Hypothalamus (tissue), 51 donors: ENCODE data around the gene TAF1C.
A peak's percentile ranks its signal among the peaks of the same experiment; 100 is the strongest.

Experiments used
- DNase-seq, 51 donors: peaks; one replicate each; lab custom pipeline; 2025; lab: John Stamatoyannopoulos, UW

TAF1C gene

DNA sequence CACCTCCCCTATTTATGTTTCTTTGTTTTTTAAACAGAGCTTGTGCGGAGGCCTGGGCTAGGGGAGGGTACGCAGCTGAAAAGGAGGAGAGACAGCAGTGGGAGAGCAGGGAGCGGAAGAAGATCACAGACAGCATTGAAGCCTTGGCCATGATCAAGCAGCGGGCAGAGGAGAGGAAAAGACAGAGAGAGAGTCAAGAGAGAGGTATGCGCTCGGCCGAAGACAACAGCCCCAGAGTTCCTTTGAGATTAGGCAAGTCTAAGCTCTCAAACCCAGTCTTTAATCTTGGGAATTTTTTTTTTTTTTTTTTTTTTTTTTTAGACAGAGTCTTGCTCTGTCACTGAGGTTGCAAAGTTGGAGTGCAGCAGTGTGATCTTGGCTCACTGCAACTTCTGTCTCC is 21.1 kb downstream of the TAF1C start:
- no peak for DNase-seq

DNA sequence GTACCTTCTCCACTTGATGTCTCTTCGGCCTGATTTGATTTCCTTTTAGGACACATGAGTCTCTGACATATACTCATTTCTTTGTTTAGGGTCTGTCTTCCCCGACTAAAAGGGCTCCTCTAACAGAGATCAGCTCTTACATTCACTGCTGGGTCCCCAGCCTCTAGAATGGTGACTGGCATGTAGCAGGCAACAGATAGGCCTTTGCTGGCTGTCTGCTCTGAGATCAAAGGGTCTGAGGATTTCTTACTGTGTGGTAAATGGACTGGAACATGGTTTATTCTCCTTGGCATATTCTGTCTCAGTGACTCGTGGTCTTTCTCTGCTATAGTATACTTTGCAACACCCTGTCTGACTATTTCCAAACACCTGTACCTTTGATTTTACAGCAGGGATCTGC is 25.1 kb downstream of the TAF1C start:
- no peak for DNase-seq

GRCh38 chr16:84161037-84161436 is 25.8 kb downstream of the TAF1C start:
- DNase-seq = no peak

DNA sequence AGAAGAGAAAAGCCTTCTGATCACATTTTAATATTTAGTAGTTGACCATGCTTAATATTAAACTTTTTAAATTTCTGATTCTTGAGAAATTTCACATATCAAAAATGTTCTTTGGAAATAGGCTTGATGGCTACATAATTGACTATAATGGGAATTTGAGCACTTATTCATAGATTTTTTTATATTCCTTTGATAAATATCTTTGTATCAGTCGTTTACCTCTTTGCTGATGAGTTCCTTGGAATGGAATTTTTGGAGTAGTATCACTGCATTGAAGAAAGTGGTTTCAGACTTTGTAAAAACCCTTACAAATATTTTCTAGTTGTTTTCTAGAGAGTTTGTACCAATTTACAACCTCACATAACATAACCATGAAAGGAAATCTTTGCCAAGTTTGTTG is 27.1 kb downstream of the TAF1C start:
- DNase-seq = no peak

DNA sequence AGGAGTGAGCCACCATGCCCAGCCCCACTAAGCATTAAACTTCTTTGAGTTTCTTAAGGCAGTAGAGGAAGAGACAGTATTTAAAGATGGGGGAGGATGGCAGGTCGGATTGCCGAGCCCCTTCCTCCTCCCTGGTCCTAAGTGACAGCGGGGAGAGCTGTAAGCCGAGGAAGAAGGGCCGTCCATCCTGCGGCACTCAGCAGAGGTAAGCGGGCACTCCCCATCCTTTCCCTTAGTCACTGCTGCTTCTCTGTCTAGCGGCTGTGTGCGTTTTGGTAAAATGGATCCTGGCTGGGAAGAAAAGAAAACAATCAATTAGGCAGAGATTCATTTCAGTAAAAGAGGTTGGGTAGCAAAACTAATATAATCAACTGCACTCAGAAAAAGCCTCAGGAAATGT is 27.9 kb downstream of the TAF1C start:
- no peak for DNase-seq

GRCh38 chr16:84156342-84156784 is 30.5 kb downstream of the TAF1C start:
- no peak for DNase-seq

DNA sequence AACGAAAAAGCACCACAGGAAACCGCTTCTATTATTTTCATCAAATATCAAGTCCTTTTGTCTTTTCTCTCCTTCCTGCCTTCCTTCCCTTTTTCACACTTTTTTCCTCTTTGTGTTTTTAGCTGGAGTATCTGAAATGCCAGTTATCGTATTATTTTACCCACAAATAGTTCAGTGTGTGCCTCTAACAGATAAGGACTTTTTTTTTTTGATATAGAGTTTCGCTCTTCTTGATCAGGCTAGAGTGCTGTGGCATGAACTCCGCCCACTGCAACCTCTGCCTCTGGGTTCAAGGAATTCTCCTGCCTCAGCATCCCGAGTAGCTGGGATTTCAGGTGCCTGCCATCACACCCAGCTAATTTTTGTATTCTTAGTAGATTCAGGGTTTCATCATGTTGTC is 31.1 kb downstream of the TAF1C start:
- DNase-seq = no peak

DNA sequence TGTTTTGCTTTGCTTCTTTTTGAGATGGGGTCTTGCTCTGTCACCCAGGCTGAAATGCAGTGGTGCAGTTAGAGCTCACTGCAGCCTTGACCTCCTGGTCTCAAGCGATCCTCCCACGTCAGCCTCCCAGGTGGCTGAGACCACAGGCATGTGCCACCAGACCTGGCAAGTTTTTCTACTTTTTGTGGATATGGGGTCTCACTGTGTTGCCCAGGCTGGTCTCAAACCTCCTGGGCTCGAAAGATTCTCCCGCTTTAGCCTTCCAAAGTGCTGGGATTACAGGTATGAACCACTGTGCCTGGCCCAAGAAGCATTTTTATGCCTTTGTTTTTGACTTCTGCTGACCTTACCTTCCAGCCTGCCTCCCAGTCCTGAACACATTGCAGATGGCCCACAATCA is 31.6 kb downstream of the TAF1C start:
- DNase-seq = no peak

- no peak for DNase-seq
Measured at GRCh38 chr16:84153660-84154214, 33.1 kb downstream of the TAF1C start.

- no peak for DNase-seq
Measured at GRCh38 chr16:84150926-84151325, 35.9 kb downstream of the TAF1C start.

GRCh38 chr16:84144859-84145639 is 41.8 kb downstream of the TAF1C start, which contains the start of the genes DNAAF1 and HSDL1:
Gene DNAAF1, plus strand, starts transcription at chr16:84145308. Its CDS starts 133 bp downstream, at chr16:84145441.
Gene HSDL1, minus strand, starts transcription at chr16:84145177. Its CDS starts 13,856 bp downstream, at chr16:84131321.
- DNase-seq = peak; percentile 20 to 96 (median 85)

DNA sequence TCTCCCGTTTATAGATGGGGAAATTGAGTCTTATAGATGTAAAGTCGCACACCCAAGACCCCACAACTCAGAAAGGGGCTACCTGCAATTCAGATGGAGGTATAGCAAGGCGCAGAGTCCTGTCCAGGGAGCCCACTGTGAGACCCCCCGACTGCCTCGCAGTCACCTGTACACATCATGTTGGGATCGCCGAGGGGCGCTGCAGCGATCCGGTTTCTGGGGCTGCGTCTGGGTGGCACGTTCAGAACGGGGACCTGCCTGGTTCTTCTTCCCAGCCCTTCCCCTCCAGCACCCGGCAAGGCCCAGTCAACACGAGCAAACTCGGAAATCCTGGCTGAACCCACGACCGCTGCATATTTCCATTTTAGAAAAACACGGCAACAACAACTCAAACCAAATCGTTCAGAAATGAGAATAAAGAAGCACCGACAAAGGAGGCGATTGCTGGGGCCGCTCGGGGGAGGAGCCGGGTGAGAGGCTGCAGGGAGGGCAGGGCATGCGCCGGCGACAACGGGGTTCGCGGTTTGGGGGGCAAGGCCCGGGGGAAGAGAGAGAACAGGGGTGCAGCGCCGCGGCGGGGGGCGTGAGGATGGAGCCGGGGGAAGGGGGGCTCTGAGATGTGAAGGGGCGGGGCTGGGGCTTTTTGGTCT is 42.5 kb downstream of the TAF1C start:
- peak in 19 of 51 donors; percentile 9 to 49 (median 29) for DNase-seq

DNA sequence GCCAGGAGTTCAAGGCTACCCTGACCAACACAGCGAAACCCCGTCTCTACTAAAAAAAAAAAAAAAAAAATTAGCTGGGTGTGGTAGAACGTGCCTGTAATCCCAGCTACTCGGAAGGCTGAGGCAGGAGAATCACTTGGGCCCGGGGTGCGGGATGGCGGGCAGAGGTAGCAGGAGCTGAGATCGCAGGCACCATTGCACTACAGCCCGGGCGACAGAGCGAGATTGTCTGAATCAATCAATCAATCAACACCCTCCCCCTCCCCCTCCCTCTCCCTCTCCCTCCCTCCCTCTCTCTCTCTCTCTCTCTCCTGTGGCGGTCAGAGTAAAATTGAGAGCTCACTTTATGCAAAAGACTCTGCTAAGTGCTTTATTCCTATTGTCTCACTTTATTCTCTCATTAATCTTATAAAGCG is 43.1 kb downstream of the TAF1C start:
- DNase-seq = no peak

DNA sequence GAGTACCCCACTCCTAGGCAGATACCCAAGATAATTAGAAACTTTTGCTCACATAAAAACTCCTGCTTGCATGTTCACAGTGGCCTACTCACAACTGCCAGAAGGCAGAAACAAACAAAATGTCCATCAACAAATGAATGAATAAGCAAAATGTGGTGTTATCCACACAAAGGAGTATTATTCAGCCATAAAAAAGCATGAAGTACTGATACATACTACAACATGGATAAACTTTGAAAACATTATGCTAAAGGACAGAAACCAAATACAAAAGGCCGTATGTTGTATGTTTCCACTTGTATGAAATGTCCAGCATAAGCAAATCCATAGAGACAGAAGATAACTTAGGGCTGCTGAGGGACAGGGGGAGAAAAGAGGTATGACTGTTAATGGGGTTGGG is 43.8 kb downstream of the TAF1C start:
- DNase-seq = no peak

- DNase-seq = no peak
Measured at GRCh38 chr16:84141143-84141670, 45.6 kb downstream of the TAF1C start.

GRCh38 chr16:84139628-84140258 is 47.1 kb downstream of the TAF1C start:
- DNase-seq = no peak

- DNase-seq = no peak
Measured at GRCh38 chr16:84138824-84139627, 47.8 kb downstream of the TAF1C start.

- no peak for DNase-seq
Measured at GRCh38 chr16:84138500-84138823, 48.4 kb downstream of the TAF1C start.

GRCh38 chr16:84137769-84138357 is 49.0 kb downstream of the TAF1C start:
- DNase-seq = no peak

DNA sequence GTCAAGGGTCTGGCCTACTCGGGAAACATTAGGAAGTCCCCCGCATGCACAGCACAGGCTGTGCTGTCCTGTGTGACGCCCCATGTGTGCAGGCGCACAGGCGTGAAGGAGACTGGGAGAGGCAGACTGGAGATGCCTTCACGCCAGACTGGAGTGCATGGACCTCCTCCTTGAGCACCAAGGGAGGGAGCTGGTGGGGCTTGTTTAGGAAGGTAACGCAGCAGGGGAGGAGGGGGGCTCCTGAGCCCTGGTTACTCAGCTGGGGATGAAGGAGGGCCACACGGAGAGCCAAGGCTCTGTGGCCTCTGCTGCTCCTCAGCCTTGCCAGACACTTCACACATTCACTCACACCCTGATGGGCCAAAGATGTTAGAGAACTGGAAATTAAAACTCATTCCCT is 49.6 kb downstream of the TAF1C start:
- no peak for DNase-seq
